Measurements from ENCODE around the gene GDI2.

GDI2 gene

GRCh38 chr10:5746197-5746596 lies 67.0 kb downstream of the GDI2 start:
- H3K36me3 ChIP-seq (ENCODE audit: control insufficient read depth, low read length), result peaks cover 100% of the 10 kb centered on the region

GRCh38 chr10:5744849-5745248 lies 68.4 kb downstream of the GDI2 start:
- H3K27me3 ChIP-seq (ENCODE audit: control insufficient read depth, low read length), result no peaks in the 10 kb centered on the region
- peaks cover 75% of the 10 kb centered on the region for H3F3A ChIP-seq (ENCODE audit: control insufficient read depth, insufficient read depth)
- peaks cover 100% of the 10 kb centered on the region for H3K36me3 ChIP-seq (ENCODE audit: control insufficient read depth, low read length)
- no peak overlapping the region for H3K27ac ChIP-seq (ENCODE audit: low read depth, low read length)
- peaks cover 19% of the 10 kb centered on the region for H3K4me1 ChIP-seq (ENCODE audit: control insufficient read depth, low read length)
- no peak overlapping the region for H3K4me3 ChIP-seq (ENCODE audit: low read length)
- H3K79me2 ChIP-seq (ENCODE audit: control insufficient read depth, low read length), result peaks cover 100% of the 10 kb centered on the region
- TF ChIP-seq CTCF (IDR thresholded peaks at IDR 0.05; ENCODE audit: low read depth, low read length, poor library complexity, severe bottlenecking) (no peak), EZH2phosphoT487 (IDR thresholded peaks at IDR 0.05; ENCODE audit: borderline replicate concordance, low read length) (no peak)
- H4K20me1 ChIP-seq (ENCODE audit: control insufficient read depth, insufficient read depth, low read depth, low read length), result peaks cover 43% of the 10 kb centered on the region
- H3K4me2 ChIP-seq (ENCODE audit: low read length), result no peak overlapping the region
- H3K9me3 ChIP-seq (ENCODE audit: control insufficient read depth, insufficient read depth, low read length), result no peaks in the 10 kb centered on the region
- H3K9me2 ChIP-seq (replicated peaks; ENCODE audit: control insufficient read depth, low read length), result no peaks in the 10 kb centered on the region

More at GRCh38 chr10:5746197-5746596, 67.0 kb downstream of the GDI2 start:
- peaks cover 45% of the 10 kb centered on the region for H4K20me1 ChIP-seq (ENCODE audit: control insufficient read depth, insufficient read depth, low read depth, low read length)
- no peak overlapping the region for H3K4me2 ChIP-seq (ENCODE audit: low read length)
- H3K9me2 ChIP-seq (replicated peaks; ENCODE audit: control insufficient read depth, low read length), result no peaks in the 10 kb centered on the region
- H3K4me3 ChIP-seq (ENCODE audit: low read length), result no peak overlapping the region
- no peaks in the 10 kb centered on the region for H3K27me3 ChIP-seq (ENCODE audit: control insufficient read depth, low read length)
- H3K9me3 ChIP-seq (ENCODE audit: control insufficient read depth, insufficient read depth, low read length), result no peaks in the 10 kb centered on the region
- H3K27ac ChIP-seq (ENCODE audit: low read depth, low read length), result no peak overlapping the region
- peaks cover 100% of the 10 kb centered on the region for H3K79me2 ChIP-seq (ENCODE audit: control insufficient read depth, low read length)
- peaks cover 5% of the 10 kb centered on the region for H3K4me1 ChIP-seq (ENCODE audit: control insufficient read depth, low read length)
- TF ChIP-seq EZH2phosphoT487 (IDR thresholded peaks at IDR 0.05; ENCODE audit: borderline replicate concordance, low read length) (no peak), CTCF (IDR thresholded peaks at IDR 0.05; ENCODE audit: low read depth, low read length, poor library complexity, severe bottlenecking) (no peak)
- H3F3A ChIP-seq (ENCODE audit: control insufficient read depth, insufficient read depth), result peaks cover 77% of the 10 kb centered on the region

DNA sequence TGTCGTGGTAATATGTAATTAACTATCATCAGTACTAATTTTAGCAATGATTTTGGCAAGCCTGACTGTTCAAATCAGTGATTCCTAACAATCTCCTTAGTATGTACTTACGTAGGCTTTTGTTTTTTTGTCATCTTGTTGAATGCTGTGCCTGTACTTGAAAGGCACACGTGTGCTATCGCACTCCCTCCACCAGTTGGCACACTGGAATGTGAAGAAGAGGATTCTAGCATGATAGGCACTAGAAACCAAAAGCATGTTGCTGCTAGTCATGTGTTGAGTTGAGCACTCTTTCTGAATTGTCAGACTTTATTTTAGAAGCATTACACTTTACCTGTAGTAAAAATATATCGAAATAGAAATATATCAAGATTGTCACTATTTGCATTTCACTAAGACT lies 69.5 kb downstream of the GDI2 start:
- peaks cover 100% of the 10 kb centered on the region for H3K36me3 ChIP-seq (ENCODE audit: control insufficient read depth, low read length)

More for the DNA sequence above, 69.5 kb downstream of the GDI2 start:
- H3K79me2 ChIP-seq (ENCODE audit: control insufficient read depth, low read length), result peaks cover 100% of the 10 kb centered on the region
- no peak overlapping the region for H3K27ac ChIP-seq (ENCODE audit: low read depth, low read length)
- H3F3A ChIP-seq (ENCODE audit: control insufficient read depth, insufficient read depth), result peaks cover 73% of the 10 kb centered on the region
- TF ChIP-seq EZH2phosphoT487 (IDR thresholded peaks at IDR 0.05; ENCODE audit: borderline replicate concordance, low read length) (no peak), CTCF (IDR thresholded peaks at IDR 0.05; ENCODE audit: low read depth, low read length, poor library complexity, severe bottlenecking) (no peak)
- peaks cover 29% of the 10 kb centered on the region for H3K4me1 ChIP-seq (ENCODE audit: control insufficient read depth, low read length)
- H3K4me3 ChIP-seq (ENCODE audit: low read length), result no peak overlapping the region
- H3K9me2 ChIP-seq (replicated peaks; ENCODE audit: control insufficient read depth, low read length), result no peaks in the 10 kb centered on the region
- no peaks in the 10 kb centered on the region for H3K9me3 ChIP-seq (ENCODE audit: control insufficient read depth, insufficient read depth, low read length)
- H3K27me3 ChIP-seq (ENCODE audit: control insufficient read depth, low read length), result no peaks in the 10 kb centered on the region
- H4K20me1 ChIP-seq (ENCODE audit: control insufficient read depth, insufficient read depth, low read depth, low read length), result peaks cover 35% of the 10 kb centered on the region
- H3K4me2 ChIP-seq (ENCODE audit: low read length), result no peak overlapping the region

Measured in DOHH2 (cell line).